ENCODE results near the gene MGP.

Gene MGP

DNA sequence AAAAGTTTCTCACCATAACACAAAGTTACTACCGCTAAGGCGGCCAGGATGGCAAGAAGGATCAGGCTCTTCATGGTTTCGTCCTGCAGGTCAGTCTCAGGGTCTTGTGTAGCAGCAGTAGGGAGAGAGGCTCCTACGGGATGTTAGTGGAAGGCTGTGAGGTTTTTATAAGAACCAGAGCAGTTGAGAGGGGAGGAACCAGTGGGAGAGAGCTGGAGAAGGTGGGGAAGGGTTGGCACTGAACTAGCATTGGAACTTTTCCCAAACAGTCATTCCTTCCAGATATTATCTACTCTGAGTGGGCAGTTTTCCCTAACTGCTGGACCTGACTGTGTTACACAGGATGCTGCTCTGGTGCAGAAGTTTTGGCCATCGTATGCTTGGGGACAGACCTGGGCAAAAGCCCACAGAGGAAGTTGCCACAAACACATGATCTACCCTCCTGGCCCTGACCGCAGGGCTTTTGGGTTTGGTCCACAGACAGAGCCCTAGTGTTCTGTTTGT is at the start of gene MGP:
MGP (minus strand) TSS at position 137 of the 504 bp plus-strand sequence; CDS start at position 74, 63 bp downstream.
- H3K4me3 ChIP-seq (ENCODE audit: low read depth, low read length), result no peak within 1 kb of the TSS
- TF ChIP-seq, protein P1, sequence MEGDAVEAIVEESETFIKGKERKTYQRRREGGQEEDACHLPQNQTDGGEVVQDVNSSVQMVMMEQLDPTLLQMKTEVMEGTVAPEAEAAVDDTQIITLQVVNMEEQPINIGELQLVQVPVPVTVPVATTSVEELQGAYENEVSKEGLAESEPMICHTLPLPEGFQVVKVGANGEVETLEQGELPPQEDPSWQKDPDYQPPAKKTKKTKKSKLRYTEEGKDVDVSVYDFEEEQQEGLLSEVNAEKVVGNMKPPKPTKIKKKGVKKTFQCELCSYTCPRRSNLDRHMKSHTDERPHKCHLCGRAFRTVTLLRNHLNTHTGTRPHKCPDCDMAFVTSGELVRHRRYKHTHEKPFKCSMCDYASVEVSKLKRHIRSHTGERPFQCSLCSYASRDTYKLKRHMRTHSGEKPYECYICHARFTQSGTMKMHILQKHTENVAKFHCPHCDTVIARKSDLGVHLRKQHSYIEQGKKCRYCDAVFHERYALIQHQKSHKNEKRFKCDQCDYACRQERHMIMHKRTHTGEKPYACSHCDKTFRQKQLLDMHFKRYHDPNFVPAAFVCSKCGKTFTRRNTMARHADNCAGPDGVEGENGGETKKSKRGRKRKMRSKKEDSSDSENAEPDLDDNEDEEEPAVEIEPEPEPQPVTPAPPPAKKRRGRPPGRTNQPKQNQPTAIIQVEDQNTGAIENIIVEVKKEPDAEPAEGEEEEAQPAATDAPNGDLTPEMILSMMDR (IDR thresholded peaks at IDR 0.05; ENCODE audit: borderline replicate concordance, insufficient read depth, low read depth, low read length), result no peak

- TF ChIP-seq, protein P1 (IDR thresholded peaks at IDR 0.05; ENCODE audit: borderline replicate concordance, insufficient read depth, low read depth, low read length), result no peak
- no peak overlapping the region for H3K4me3 ChIP-seq (ENCODE audit: low read depth, low read length)
These were observed 49.4 kb upstream of the MGP start for GRCh38 chr12:14935031-14935430.

GRCh38 chr12:14934511-14934910 is 48.9 kb upstream of the MGP start:
- TF ChIP-seq, protein P1 (IDR thresholded peaks at IDR 0.05; ENCODE audit: borderline replicate concordance, insufficient read depth, low read depth, low read length), result no peak
- H3K4me3 ChIP-seq (ENCODE audit: low read depth, low read length), result no peak overlapping the region

GRCh38 chr12:14931791-14932560 is 46.3 kb upstream of the MGP start:
- H3K4me3 ChIP-seq (ENCODE audit: low read depth, low read length), result no peak overlapping the region
- TF ChIP-seq, protein P1 (IDR thresholded peaks at IDR 0.05; ENCODE audit: borderline replicate concordance, insufficient read depth, low read depth, low read length), result no peak

DNA sequence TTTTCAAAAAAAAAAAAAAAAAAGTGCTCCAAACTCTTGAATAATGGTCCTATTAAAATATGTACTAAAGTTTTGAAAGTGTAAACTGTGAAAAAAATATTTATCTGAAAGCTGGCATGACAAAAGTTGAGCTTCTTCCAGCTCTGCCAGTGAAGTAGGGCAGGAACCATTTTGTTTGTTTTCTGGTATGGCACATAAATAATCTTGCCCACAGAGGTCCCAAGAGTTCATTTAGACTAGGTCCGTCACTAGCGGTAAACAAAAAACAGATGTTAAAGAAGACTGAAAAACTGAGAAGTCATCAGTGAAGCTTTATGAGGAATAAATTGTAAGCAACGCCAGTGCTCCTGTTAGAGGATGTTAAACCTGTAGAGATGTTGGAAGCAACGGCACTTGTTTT is 45.7 kb upstream of the MGP start:
- TF ChIP-seq, protein P1 (IDR thresholded peaks at IDR 0.05; ENCODE audit: borderline replicate concordance, insufficient read depth, low read depth, low read length), result no peak

GRCh38 chr12:14930299-14930698 is 44.6 kb upstream of the MGP start:
- no peak overlapping the region for H3K4me3 ChIP-seq (ENCODE audit: low read depth, low read length)
- TF ChIP-seq, protein P1 (IDR thresholded peaks at IDR 0.05; ENCODE audit: borderline replicate concordance, insufficient read depth, low read depth, low read length), result no peak

More for the DNA sequence above, 45.7 kb upstream of the MGP start:
- H3K4me3 ChIP-seq (ENCODE audit: low read depth, low read length), result no peak overlapping the region

- H3K4me3 ChIP-seq (ENCODE audit: low read depth, low read length), result no peak overlapping the region
- TF ChIP-seq, protein P1 (IDR thresholded peaks at IDR 0.05; ENCODE audit: borderline replicate concordance, insufficient read depth, low read depth, low read length), result no peak
These were observed 43.3 kb upstream of the MGP start for GRCh38 chr12:14928931-14929330.
